ENCODE results near the gene FANCC.

Gene FANCC

DNA sequence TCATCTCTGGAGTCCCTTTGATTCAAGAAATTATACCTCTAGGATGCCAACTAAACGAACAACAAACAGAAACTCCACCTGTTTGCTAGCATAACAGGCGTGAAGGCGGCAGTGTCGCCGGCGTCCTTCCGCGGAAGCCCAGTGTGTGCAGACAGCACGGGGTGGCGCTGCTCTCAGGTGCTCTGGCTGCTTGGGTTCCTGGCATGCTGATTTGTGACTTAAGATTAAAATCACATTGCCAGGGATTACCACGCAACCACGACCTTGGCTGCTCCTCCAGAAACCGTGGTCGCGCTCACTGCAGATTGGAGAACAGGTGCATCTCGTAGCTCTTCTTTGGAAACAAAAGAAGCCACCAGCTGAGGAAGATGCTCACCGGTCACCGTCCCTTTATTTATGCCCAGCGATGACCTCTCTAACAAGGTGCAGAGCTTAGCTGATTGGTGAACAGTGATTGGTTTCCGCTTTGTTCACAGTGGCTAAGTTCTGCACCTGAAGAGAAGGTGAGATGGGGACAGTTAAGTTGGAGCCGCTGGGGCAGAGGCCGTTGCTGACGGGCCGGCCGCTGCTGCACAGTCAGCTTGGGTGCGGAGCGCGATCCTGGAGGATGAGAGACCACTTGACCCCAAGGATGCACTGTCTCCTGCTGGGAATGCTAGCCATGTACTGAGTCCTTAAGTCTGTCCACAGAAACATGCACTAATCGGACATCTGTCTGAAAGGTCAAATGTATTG, 232.3 kb downstream of the FANCC start:
- TF ChIP-seq ZFX (IDR thresholded peaks at IDR 0.05) (no peak), CTCF (conservative IDR thresholded peaks at IDR 0.05) (no peak)

DNA sequence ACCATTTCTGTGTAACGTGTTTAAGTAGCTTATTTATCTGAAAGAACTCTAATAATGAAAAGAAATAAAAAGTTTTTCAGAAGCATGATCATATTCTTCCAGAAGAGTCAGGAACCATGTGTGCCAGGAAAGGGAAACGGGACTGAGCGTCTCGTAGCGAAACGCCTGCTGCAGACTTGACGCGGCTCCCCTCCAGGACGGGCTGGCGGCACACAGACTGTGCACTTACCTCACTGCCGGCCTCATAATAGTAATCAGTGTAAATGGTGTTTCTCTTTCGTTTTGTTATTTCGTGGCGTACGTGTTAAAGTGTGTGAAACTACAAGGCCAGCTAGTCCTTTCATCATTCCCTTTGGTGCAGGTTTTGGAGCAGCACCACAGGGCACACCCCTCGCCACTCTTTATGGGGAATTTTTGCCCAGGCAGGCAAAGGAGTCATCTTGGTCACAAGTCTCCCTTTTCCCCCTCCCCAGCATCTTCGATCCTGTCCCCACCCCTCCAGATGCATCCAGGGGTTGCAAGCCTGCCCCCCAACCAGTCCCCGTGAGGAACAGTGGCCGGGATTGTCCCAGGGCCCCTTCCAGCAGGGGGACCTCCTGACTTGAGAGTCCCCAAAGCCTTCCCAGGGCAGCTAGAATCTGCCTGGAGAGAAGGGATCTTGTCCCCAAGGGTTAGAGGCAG, 233.1 kb downstream of the FANCC start:
- H3K27ac ChIP-seq, result no peak overlapping the region
- no peak for TF ChIP-seq ZFX (IDR thresholded peaks at IDR 0.05)
- no peak for TF ChIP-seq CTCF (conservative IDR thresholded peaks at IDR 0.05)

More for the DNA sequence above, 232.3 kb downstream of the FANCC start:
- no peak overlapping the region for H3K27ac ChIP-seq

DNA sequence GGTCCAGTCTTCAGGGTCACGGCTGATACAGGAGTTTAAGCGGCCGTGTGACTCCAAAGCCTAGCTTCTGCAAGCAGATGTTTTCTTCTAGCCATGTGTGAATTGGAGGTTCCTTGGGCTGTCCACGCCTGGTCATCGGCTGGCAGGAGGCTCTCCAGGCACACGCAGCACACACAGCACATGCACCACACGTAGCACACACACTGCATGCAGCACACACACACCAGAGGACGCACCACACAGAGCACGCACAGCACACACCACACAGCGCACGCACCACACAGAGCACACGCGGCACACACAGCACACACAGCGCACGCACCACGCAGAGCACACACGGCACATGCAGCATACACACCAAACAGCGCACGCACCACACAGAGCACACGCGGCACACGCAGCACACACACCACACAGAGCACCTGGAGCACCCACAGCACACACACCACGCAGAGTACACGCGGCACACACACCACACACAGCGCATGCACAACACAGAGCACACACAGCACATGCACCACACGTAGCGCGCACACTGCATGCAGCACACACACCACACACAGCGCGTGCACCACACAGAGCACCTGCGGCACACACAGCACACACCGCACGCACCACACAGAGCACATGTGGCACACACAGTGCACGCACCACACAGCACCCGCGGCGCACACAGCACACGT, 234.3 kb downstream of the FANCC start:
- TF ChIP-seq ZFX (IDR thresholded peaks at IDR 0.05) (no peak), CTCF (conservative IDR thresholded peaks at IDR 0.05) (no peak)
- H3K27ac ChIP-seq, result no peak overlapping the region

GRCh38 chr9:95082401-95083084, 235.0 kb downstream of the FANCC start:
- H3K27ac ChIP-seq, result no peak overlapping the region
- TF ChIP-seq ZFX (IDR thresholded peaks at IDR 0.05) (no peak), CTCF (conservative IDR thresholded peaks at IDR 0.05) (no peak)

GRCh38 chr9:95081998-95082397, 235.5 kb downstream of the FANCC start:
- no peak overlapping the region for H3K27ac ChIP-seq
- no peak for TF ChIP-seq ZFX (IDR thresholded peaks at IDR 0.05)
- TF ChIP-seq CTCF (conservative IDR thresholded peaks at IDR 0.05), result no peak

DNA sequence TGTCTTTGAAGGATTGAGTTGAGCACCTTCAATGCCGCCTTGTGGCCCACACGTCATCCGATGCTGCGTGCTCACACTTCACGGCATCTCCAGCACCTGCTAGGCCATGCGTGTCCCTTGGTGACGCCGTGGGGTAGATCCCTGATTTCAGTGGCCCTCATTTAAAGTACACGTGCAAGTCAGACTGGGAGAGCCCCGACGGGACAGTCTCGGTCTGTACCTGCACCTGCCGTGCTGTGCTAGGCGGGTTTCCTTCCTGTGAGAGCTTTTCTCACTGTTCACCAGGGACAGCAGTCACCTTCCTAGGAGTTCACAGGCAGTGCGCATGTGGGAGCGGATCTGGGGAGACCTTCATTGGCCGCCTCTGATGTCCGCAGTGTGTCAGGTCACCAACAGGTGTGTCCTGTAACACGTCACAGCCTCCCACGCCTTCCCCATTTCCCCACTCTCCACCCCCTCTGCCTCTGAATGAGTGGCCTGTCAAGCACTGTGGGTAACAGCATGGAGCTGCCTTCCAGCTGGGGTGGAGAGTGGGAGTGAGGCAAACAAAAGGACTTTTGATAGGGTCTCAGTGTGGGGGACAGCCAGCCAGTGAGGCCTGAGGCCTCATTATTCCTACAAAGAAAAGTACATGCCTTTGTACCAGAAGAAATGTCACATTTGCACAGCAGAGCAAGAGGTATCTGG, 236.4 kb downstream of the FANCC start:
- TF ChIP-seq ZFX (IDR thresholded peaks at IDR 0.05), result no peak
- no peak for TF ChIP-seq CTCF (conservative IDR thresholded peaks at IDR 0.05)
- no peak overlapping the region for H3K27ac ChIP-seq

Measured in C4-2B (cell line).